Measurements from ENCODE around the gene DCLRE1A. TPM values are rescaled to one million over a fixed set of nuclear protein-coding genes. Genes with fewer than 3 reads are reported as not detected.

DCLRE1A gene
- total RNA-seq, 1 experiment from 2014 or later = 15.0 TPM

- POLR2A ChIA-PET = no interaction called here
- in situ Hi-C loops (cut with HindIII; ENCODE audit: low pct_unique_long_range_greater_than_20kb, low sequenced_read_pairs) = no loop called here
- no TSS peak for BruUV-seq (replicated peaks)
- H3K36me3 ChIP-seq (ENCODE audit: control insufficient read depth, insufficient read depth, low read length) = no peaks in the 10 kb centered on the region
- H3K4me3 ChIP-seq (ENCODE audit: low read depth in 2 of 2, low read length in 2 of 2) = no peak overlapping the region
- peaks cover 7% of the 10 kb centered on the region; the same call in 1 of the 2 replicates for H3K27me3 ChIP-seq (ENCODE audit: control insufficient read depth, insufficient read depth, low read length)
- no peak for DNase-seq (ENCODE audit: low read depth, low spot score)
- H3K27ac ChIP-seq (ENCODE audit: low read length) = no peak overlapping the region
- no peaks in the 10 kb centered on the region for H3K4me1 ChIP-seq (ENCODE audit: control insufficient read depth, insufficient read depth, low read length)
- no peak for ATAC-seq
- no peak for TF ChIP-seq CTCF (IDR thresholded peaks at IDR 0.05)
- no peak for TF ChIP-seq TCF7L2 (IDR thresholded peaks at IDR 0.05; ENCODE audit: low read depth, low read length)
- no peak for TF ChIP-seq POLR2AphosphoS5 (IDR thresholded peaks at IDR 0.05; ENCODE audit: low read depth, low read length)
- TF ChIP-seq REST (IDR thresholded peaks at IDR 0.05; ENCODE audit: insufficient read depth in 1 of 2, low read depth in 2 of 2, low read length in 1 of 2) = no peak
- TF ChIP-seq SIN3A (IDR thresholded peaks at IDR 0.05; ENCODE audit: borderline replicate concordance, insufficient read depth, low read depth, low read length) = no peak
- H3K9me3 ChIP-seq (ENCODE audit: control insufficient read depth, insufficient read depth, low read depth, low read length) = no peaks in the 10 kb centered on the region
- CTCF ChIA-PET = no interaction called here
- intact Hi-C loops (cut with micrococcal nuclease; ENCODE audit: unreplicated experiment) = no loop called here
Observed at GRCh38 chr10:113808168-113808567, 45.7 kb downstream of the DCLRE1A start.

- in situ Hi-C loops (cut with HindIII; ENCODE audit: low pct_unique_long_range_greater_than_20kb, low sequenced_read_pairs) = no loop called here
- H3K9me3 ChIP-seq (ENCODE audit: control insufficient read depth, insufficient read depth, low read depth, low read length) = no peaks in the 10 kb centered on the region
- CTCF ChIA-PET = interaction anchor here (0.7 kb wide), 1 partner anchor 343 kb away, joined by 6 read pairs; no protein-coding TSS in a partner anchor
- DNase-seq (ENCODE audit: low read depth, low spot score) (no peak), ATAC-seq (no peak)
- H3K27ac ChIP-seq (ENCODE audit: low read length) = no peak overlapping the region
- BruUV-seq (replicated peaks) = no TSS peak
- intact Hi-C loops (cut with micrococcal nuclease; ENCODE audit: unreplicated experiment) = no loop called here
- H3K36me3 ChIP-seq (ENCODE audit: control insufficient read depth, insufficient read depth, low read length) = no peaks in the 10 kb centered on the region
- TF ChIP-seq TCF7L2 (IDR thresholded peaks at IDR 0.05; ENCODE audit: low read depth, low read length) = no peak
- no peak for TF ChIP-seq REST (IDR thresholded peaks at IDR 0.05; ENCODE audit: insufficient read depth in 1 of 2, low read depth in 2 of 2, low read length in 1 of 2)
- no peak for TF ChIP-seq SIN3A (IDR thresholded peaks at IDR 0.05; ENCODE audit: borderline replicate concordance, insufficient read depth, low read depth, low read length)
- no peak for TF ChIP-seq POLR2AphosphoS5 (IDR thresholded peaks at IDR 0.05; ENCODE audit: low read depth, low read length)
- no peak for TF ChIP-seq CTCF (IDR thresholded peaks at IDR 0.05)
- peaks cover 7% of the 10 kb centered on the region; the same call in 1 of the 2 replicates for H3K27me3 ChIP-seq (ENCODE audit: control insufficient read depth, insufficient read depth, low read length)
- POLR2A ChIA-PET = interaction anchor here (0.6 to 0.7 kb wide), 2 partner anchors 370 to 1420 kb away, joined by 3 read pairs; no protein-coding TSS in a partner anchor
- H3K4me1 ChIP-seq (ENCODE audit: control insufficient read depth, insufficient read depth, low read length) = no peaks in the 10 kb centered on the region
- no peak overlapping the region for H3K4me3 ChIP-seq (ENCODE audit: low read depth in 2 of 2, low read length in 2 of 2)
Observed at GRCh38 chr10:113806503-113806902, 47.4 kb downstream of the DCLRE1A start.

Measured in Panc1 (cell line).